Panc1 (cell line): ENCODE results near the gene CYP8B1.

Experiments
- CTCF ChIP-seq: fragments of 450-650 bp; IDR thresholded peaks from 2 replicates; pipeline ENCODE4 v1.5.1; 2017; ENCODE audit warnings: mild to moderate bottlenecking
- POLR2AphosphoS5 ChIP-seq: IDR thresholded peaks from 2 replicates; pipeline ENCODE4 v1.6.1; 2012; ENCODE audit warnings: mild to moderate bottlenecking, low read depth, low read length, moderate library complexity

DNA sequence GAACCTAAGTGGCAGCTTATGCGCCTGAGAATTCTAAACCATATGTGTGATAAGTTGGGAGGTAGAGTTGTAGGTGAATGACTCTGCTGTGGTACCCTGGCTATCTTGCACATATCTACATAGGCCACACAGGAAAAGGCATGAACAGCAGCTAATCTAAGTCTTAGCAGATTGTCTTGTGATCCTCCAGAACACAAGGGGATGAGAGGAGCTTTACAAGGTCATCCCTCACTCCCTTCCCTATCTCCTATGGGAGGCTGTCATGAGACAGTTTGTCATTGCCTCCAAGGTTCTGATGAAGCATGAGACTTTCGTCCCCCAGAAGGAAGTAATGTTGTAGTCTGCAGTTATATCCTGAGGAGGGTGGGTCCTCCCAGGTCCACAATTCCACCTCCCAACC, 26.6 kb upstream of the CYP8B1 start:
- TF ChIP-seq CTCF (no peak), POLR2AphosphoS5 (no peak)
